DND-41 (cell line): Measurements from ENCODE around the gene MTREX.

ENCODE experiments used
- CTCF ChIP-seq: IDR thresholded peaks from 2 replicates; pipeline ENCODE4 v1.5.1; 2012; ENCODE audit warnings: borderline replicate concordance, low read length, moderate library complexity, mild to moderate bottlenecking; ENCODE audit not compliant: poor library complexity, severe bottlenecking; ENCODE audit errors: extremely low read depth
- EZH2 ChIP-seq: IDR thresholded peaks from 3 replicates; pipeline ENCODE4 v1.6.1; 2012; ENCODE audit warnings: borderline replicate concordance, low read depth, mild to moderate bottlenecking, moderate library complexity, low read length, inconsistent platforms; ENCODE audit not compliant: severe bottlenecking

- TF ChIP-seq CTCF (no peak), EZH2 (no peak)
Observed at GRCh38 chr5:55258339-55258738, 49.5 kb upstream of the MTREX start.
